HG02571 (cell line): ENCODE results near the gene ARHGAP6.
A peak's percentile ranks its signal among the peaks of the same experiment; 100 is the strongest.

Experiments
- ATAC-seq: cut with Tn5 transposase; IDR thresholded peaks from one replicate; pipeline ENCODE4 v1.9.1; 2021; ENCODE audit warnings: mild to moderate bottlenecking, moderate library complexity; ENCODE audit not compliant: unreplicated experiment

The ARHGAP6 gene

GRCh38 chrX:11429538-11430085 is 236.1 kb downstream of the ARHGAP6 start:
- ATAC-seq = no peak

DNA sequence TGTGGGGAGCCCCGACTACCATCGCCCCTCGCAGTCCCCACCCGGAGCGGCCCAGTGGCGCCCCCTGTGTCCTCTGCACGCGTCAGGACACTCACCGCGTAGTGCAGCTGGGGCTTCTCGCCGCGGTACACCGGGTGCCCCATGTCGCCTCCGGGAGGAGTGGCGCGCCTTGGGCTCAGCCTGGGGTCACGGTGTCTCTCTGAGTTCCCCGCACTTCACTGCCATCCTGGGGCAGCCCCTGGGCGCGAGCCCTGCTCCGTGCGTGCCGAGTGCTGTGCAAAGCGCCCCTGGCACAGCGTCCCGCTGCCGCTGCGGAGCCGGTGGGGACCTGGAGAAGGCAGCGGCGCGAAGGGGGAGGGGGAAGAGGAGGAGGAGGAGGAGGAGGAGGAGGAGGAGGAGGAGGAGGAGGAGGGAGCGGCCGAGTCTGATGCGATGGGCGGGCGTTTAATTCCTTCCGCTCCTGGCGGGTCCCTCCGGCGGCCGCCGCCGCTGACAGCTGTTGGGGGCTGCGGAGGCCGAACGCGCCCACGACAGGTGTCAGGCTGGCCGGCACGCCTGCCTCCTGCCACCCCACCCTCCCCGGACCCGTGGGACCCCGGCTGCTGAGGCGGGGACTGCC is 238.2 kb downstream of the ARHGAP6 start:
- ATAC-seq = peak; percentile 35

DNA sequence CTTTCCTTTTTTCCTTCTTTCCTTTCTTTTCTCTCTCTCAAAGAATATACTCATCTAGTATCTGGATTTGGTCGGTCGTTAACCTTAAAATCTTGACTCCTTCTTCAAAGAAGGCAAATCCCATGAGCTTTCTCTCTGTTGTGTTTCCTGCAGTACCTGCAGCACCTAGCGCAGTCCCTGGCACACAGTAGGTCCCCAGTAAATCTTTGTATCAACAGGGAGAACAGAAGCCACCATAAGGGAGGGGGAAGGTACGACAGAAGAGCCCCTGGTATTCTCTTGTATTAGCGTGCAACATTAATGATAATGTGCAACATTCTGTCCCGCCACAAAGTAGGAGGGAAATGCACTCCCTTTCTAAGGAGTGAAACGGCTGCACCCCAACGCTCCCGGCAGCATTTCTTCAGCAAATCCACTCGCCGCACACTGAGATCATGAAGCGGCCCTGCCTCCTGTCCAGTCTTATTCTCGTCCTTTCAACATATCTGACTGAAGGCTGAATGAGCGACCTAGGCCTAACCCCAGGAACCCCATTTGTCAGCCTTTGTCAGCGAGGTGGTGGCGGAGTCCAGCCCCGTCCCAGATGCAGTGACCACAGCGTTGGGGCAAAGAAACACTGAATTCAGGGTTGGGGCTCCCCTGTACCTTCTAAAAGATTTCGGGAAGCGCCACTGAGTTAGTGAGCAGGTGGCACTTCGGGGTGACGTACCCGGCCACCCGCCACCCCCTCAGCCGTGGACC is 238.8 kb downstream of the ARHGAP6 start:
- no peak for ATAC-seq

DNA sequence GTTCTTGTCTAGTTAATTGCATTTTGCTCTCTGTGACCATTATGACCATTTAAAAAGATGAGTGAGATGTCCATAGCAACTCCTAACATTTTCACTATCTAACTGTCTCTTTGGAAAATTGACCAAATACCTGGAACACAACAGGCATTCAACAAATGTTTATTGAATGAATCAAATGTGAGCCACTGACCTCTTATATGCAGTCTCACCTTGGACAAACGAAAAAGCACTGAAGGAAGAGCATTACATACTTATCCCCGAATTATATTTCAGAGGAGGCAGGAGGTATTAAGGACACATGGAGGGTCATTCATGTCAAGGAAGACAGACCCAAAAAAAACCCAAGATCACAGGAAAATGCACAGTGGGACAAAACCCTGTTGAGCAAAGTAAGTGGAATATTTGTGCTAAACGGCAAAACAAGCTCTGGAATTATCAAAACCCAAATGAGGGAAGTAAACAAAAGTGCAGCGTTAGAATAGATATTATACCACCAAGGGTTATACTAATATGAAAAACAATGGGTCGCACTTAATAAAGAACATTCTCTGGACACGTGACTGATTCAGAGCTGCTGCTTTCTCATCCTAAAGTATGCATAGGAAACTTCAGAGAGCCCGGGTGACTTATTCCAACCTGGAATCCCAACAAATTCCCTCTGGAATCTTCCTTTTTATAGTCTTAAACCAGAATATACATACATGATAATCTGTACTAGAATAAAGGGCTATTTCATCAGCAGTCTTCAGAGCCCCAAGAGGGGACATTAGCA is 240.6 kb downstream of the ARHGAP6 start:
- ATAC-seq = no peak

DNA sequence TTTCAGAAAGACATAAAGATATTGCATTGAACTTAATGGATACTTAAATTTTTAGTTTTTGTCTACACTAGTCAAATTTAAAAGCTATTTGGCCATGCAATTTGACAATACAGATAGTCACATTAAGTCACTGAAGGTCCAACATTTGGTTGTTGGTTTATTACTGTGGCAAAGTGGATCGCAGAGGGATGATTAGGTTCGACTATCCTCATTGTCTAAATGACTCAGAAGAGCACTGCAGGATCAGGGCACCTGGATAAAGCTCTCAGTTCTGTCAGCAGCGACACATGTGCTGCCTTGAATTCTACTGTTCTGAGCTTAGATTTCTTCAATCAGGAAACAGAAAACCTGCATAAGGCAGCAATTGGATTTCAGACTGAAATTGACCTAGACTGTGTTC is 241.8 kb downstream of the ARHGAP6 start:
- ATAC-seq = no peak

DNA sequence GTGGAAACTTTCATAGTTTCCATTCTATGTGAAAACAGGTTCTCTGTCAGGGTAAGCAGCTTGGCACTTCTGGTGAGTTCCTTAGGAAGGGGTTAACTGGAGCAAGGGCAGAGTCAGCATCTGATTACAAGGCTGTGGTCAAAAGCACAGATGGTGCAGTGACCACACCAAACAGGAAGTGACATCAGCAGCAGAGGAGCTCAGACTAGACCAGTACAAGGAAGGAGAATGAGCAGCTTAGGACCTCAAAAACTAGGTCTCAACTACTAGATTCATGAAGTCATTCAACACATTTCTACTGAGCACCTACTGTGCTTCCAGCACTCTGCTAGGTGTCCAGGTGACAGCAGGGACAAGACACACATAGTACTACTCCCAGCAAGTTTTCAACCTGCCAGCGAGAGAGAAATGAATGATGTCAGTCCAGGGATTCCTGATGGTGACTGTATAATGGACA is 242.3 kb downstream of the ARHGAP6 start:
- peak; percentile 87 for ATAC-seq

DNA sequence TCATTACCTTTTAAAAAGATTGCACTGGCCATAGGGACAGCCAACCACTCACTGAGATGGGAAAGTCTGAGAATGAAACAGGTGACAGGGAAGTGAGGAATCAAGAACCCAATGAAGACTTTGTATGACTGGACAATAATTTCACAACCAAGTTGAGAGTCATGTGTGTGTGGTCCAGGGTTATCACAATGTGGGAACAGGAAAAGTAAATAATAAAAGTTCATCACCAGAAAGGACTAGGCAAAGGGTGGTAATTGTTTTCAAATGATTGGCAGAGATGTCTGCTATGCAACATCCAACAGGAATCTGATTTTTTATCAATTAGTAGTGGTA is 243.2 kb downstream of the ARHGAP6 start:
- no peak for ATAC-seq

GRCh38 chrX:11421805-11422524 is 243.8 kb downstream of the ARHGAP6 start:
- ATAC-seq = no peak

GRCh38 chrX:11420851-11421250 is 244.9 kb downstream of the ARHGAP6 start:
- no peak for ATAC-seq

DNA sequence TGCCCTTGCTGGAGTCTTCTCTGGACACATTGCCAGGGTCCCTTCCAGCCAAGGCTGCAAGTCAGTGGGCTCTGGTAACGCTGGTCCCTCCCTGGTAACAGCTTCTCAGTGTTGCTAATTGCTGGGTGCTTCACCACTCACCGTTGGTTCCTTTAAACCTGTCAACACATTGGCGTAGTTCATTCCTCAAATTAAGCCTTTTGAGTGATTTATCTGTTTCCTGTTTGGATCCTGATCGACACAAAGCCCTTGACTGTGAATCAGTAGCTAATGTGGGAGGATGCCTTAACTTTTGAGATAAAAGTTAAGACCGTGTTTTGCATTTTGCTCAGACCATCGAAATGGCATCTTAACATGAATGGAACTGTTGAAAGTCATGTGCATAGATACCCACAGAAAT is 246.6 kb downstream of the ARHGAP6 start:
- no peak for ATAC-seq

DNA sequence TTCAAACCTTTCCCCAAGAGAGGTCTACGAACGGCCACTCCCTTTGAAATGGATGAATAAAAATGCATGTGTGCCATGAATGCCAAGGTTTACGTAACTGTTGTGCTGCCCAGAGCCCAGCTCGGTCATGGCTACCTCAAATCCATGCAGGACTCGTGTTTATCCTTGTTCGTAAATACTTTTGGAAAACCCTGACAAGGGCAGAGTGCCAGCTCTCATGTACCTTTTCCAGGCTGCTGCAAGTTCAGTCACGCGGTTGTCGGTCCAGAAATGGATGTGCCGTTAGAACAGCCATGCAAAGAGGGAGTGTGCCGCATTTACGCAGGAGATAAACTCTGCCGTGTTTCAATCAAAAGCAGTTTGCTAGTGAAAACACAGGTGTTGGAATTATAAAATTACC is 249.1 kb downstream of the ARHGAP6 start:
- no peak for ATAC-seq

GRCh38 chrX:11414091-11414490 is 251.6 kb downstream of the ARHGAP6 start:
- ATAC-seq = no peak

GRCh38 chrX:11412715-11413623 is 252.8 kb downstream of the ARHGAP6 start:
- no peak for ATAC-seq

GRCh38 chrX:11409957-11410356 is 255.8 kb downstream of the ARHGAP6 start:
- ATAC-seq = no peak

GRCh38 chrX:11408783-11409182 is 256.9 kb downstream of the ARHGAP6 start:
- no peak for ATAC-seq

- ATAC-seq = no peak
Observed at GRCh38 chrX:11408109-11408405, 257.7 kb downstream of the ARHGAP6 start.

GRCh38 chrX:11407331-11408108 is 258.2 kb downstream of the ARHGAP6 start:
- no peak for ATAC-seq

GRCh38 chrX:11406109-11406765 is 259.5 kb downstream of the ARHGAP6 start:
- ATAC-seq = no peak

- ATAC-seq = no peak
Observed at GRCh38 chrX:11403631-11404030, 262.1 kb downstream of the ARHGAP6 start.
